Left ventricle myocardium superior (tissue), 1 donor: ENCODE data around the gene UPK3B. TPM values are rescaled to one million over a fixed set of nuclear protein-coding genes. Genes with fewer than 3 reads are reported as not detected.
"Not testable (repeated sequence)": the region's sequence is repeated elsewhere in the genome, so short reads cannot be mapped to it uniquely, and the experiment has no call there.

ENCODE experiments used
- ATAC-seq: fragments of 200-7000 bp; cut with Tn5 transposase; one replicate; pipeline ENCODE4 v1.9.1; 2020; ENCODE audit warnings: mild to moderate bottlenecking, moderate library complexity
- DNase-seq: peaks from one replicate; pipeline ENCODE4 v3.0.0-alpha.2; 2020
- intact Hi-C: fragments of 100-400 bp; cut with micrococcal nuclease; formaldehyde crosslinking; loops from one replicate; pipeline ENCODE4 v1.11.0; 2022
- long read RNA-seq: library from polyadenylated mRNA; unstranded; transcript quantifications from one replicate; pipeline ENCODE4 v2.0.0, GENCODE V29; 2021
- total RNA-seq: library from RNA; stranded (reverse); fragmentation: NEBNext Ultra II Directional; extraction: Animal tissue kit (Norgen Biotek cat#: 25700); gene quantifications from one replicate; pipeline ENCODE4 v1.2.1, GENCODE V29; 2021
- donor health status: DM: no; HTN: yes; CAD: no; lungs with severe emphysema.

UPK3B gene
- total RNA-seq: 2.2 TPM
- long read RNA-seq: 0 reads

DNA sequence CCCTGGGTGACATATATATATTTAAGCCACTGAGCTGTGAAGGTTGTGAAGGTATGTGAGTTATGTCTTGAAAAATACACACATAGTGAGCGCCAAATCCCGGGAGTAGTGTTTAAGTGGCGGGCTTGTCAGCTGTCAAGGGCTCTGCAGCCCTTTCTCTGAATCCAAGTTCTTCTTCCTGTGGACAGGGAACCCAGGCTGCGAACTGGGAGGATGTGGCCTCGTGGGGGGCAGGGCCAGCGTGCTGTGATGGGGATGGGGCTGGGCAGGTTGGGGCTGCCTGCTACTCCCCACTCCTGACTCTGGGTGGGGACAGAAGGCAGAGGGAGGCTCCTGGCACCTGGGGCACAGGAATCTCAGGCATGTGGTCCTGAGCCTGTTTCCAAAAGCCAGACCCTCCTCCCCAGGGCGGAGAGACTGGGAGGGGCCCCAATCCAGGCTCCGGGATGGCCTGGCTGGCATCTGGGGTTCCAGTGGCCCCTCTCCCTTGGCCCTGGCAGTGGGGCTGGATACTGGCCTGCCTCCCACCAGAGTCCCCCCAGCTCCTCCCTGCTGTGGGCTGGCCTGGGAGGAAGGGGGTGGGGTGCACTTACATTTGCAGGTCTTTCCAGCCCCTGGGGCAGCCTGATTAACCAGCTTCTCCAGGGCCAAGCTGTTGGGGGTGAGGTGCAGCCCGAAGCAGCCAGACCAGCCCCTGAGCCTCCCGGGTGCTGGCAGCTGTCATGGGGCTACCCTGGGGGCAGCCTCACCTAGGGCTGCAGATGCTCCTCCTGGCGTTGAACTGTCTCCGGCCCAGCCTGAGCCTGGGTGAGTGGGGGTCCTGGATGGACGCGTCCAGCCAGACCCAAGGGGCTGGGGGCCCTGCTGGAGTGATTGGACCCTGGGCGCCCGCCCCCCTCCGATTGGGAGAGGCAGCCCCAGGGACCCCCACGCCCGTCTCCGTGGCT lies at the start of gene UPK3B:
Gene UPK3B (plus strand): TSS at position 622 of the 947 bp plus-strand sequence. CDS start 101 bp downstream, at position 723.
- intact Hi-C loops: no loop called here
- ATAC-seq: no peak
- DNase-seq: no peak

GRCh38 chr7:76460767-76461166 lies 49.6 kb upstream of the UPK3B start:
- DNase-seq, intact Hi-C loops, ATAC-seq: not testable (repeated sequence)

- peak; percentile 48 for DNase-seq
- ATAC-seq: peak; percentile 97
- intact Hi-C loops: not testable (repeated sequence)
Measured at GRCh38 chr7:76461464-76462101, 48.8 kb upstream of the UPK3B start, which contains the start of gene DTX2. Gene DTX2, plus strand, starts transcription at chr7:76461709. Its CDS starts 18,801 bp downstream, at chr7:76480510.

- ATAC-seq: peak; percentile 42
- DNase-seq, intact Hi-C loops: not testable (repeated sequence)
Measured at GRCh38 chr7:76462271-76462882, 48.0 kb upstream of the UPK3B start.

- DNase-seq, ATAC-seq, intact Hi-C loops: not testable (repeated sequence)
Measured at GRCh38 chr7:76464959-76465358, 45.4 kb upstream of the UPK3B start.

DNA sequence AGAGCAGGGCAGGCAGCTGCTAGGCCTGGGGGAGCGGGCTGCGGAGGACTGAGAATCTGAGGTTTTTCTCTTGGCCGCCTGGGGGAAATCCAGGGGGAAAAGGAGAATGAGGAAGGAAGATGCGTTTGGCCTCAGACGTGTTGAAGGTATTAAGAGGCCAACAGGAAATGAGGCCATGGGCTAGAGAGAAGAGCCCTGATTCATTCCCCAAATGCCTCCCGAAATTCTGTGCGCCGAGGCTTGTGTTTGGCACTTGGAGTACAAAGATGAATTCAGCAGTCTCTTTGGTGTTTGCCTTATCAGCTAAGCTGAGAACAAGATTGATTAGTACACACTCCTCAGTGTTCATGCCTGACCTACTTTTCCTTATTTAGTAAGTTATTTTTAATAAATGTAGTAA lies 44.4 kb upstream of the UPK3B start:
- ATAC-seq: peak; percentile 45
- intact Hi-C loops, DNase-seq: not testable (repeated sequence)

GRCh38 chr7:76467743-76468404 lies 42.5 kb upstream of the UPK3B start:
- DNase-seq (peak; percentile 67), ATAC-seq (peak; percentile 91)
- intact Hi-C loops: not testable (repeated sequence)

DNA sequence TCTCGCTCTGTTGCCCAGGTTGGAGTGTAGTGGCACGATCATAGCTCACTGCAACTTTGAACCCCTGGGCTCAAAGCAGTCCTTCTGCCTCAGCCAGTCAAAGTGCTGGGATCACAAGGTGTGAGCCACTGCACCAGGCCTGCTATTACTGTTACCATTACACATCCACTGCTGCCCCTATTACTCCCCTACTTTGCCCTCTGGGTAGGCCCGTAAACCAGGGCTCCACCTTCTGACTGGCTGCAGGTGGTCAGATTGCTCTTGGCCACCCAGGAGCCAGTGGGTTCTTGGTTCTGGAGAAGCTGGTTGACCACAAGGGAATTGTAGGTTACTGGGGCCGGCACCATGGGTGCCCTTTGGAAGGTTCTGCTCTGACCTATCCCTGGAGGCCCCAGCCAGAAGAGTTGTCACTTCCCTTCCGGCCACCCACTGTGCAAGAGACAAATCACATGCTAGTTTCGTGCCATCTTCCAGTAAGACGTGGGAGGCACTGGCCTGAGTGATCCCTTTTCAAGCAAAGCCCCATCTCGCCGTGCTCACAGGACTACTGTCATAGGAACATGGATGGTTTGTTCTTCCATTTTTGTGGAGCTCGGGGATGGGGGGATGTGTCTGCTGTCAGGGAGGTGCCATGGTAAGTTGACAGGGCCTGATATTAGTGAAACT lies 38.7 kb upstream of the UPK3B start:
- ATAC-seq, DNase-seq, intact Hi-C loops: not testable (repeated sequence)

- DNase-seq, ATAC-seq, intact Hi-C loops: not testable (repeated sequence)
Measured at GRCh38 chr7:76473097-76473496, 37.3 kb upstream of the UPK3B start.

GRCh38 chr7:76476280-76476679 lies 34.1 kb upstream of the UPK3B start:
- ATAC-seq, DNase-seq, intact Hi-C loops: not testable (repeated sequence)

GRCh38 chr7:76476742-76477474 lies 33.4 kb upstream of the UPK3B start:
- DNase-seq, intact Hi-C loops, ATAC-seq: not testable (repeated sequence)

DNA sequence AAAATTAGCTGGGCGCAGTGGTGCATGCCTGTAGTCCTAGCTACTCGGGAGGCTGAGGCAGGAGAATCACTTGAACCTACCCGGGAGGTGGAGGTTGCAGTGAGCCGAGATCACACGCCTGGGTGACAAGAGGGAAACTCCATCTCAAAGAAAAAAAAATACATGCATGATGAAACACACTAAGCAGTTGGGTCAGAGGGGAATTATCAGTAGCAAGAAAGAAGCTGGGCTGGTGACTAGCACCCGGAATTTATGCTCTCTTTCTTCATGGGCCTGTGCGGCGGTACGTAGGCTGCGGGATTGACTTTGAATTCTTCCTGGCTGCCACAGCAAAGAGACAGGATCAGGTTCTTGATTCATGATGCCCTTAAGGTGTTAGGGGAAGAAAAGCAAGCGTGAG lies 30.7 kb upstream of the UPK3B start:
- ATAC-seq, intact Hi-C loops, DNase-seq: not testable (repeated sequence)

DNA sequence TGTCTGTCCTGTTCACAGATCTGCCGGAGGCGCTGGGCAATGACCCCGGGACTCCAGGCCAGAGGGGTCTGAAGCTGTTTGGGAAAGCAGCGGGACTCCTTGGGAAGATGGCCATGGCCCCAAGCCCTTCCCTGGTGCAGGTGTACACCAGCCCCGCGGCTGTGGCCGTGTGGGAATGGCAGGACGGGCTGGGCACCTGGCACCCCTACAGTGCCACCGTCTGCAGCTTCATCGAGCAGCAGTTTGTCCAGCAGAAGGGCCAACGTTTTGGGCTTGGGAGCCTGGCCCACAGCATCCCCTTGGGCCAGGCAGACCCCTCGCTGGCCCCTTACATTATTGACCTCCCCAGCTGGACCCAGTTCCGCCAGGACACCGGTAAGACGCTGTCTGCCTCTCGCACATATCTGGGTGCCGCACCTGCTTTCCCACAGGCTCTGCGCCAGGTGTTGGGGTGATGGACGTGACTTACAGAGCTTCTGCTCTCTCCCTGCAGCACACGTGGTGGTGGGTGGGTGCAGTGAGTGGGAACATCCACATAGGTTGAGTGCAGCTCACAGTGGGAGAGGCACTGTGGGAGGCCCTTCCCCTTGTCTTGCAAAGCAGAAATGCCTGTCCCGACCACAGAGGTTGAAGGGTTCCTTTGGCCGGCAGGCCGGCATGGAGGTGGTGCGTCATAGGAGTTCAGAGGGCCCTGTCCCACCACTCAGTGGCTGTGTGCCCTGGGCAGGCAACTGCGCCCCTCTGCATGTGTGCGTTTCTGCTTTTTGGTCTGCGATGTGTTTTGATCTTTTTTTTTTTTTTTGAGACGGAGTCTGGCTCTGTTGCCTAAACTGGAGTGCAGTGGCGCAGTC lies 29.7 kb upstream of the UPK3B start:
- ATAC-seq, intact Hi-C loops: not testable (repeated sequence)

GRCh38 chr7:76482660-76483059 lies 27.7 kb upstream of the UPK3B start:
- intact Hi-C loops: not testable (repeated sequence)

More for the DNA sequence above, 29.7 kb upstream of the UPK3B start:
- DNase-seq: not testable (repeated sequence)

DNA sequence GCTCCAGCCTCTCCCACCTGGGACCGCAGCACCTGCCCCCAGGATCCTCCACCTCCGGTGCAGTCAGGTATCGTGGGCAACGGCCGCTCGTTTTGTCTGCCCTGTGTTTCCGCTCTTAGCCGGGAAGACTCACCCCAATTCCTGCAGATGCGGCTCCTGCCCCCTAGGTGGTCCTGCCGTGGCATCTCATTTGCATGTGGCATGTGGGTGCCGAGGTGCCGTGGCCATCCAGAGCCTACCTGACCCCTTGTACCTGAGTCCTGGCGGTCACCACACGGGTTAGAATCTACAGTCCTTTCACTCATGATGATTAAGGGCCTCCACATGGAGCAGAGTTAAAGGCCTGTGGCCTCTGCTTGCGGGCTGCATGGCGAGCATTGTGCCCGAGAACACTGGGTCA lies 27.3 kb upstream of the UPK3B start:
- DNase-seq, intact Hi-C loops, ATAC-seq: not testable (repeated sequence)

More at GRCh38 chr7:76482660-76483059, 27.7 kb upstream of the UPK3B start:
- not testable (repeated sequence) for ATAC-seq, DNase-seq

DNA sequence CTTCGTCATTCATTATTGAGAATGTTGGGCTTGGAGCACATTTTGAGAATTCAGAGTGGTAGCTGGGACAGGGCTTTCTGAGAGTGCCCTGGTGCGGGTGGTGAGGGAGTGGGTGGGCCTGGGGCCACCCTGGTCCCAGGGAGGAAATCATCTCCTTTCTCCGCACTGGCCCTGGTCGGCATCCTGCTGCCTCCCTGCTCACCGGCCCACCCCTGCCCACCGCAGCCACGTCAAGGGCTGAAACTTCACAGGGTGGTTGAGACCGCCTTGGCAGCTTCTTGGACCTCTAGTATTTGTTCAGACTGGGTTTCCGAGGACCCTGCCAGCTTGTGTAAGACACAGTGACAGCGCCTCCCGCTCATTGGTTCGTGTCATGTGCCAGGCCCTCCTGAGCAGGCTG lies 25.9 kb upstream of the UPK3B start:
- DNase-seq, ATAC-seq, intact Hi-C loops: not testable (repeated sequence)
